Measurements from ENCODE around the gene MED31. TPM values are rescaled to one million over a fixed set of nuclear protein-coding genes. Genes with fewer than 3 reads are reported as not detected.

MED31 gene
- total and polyA plus RNA-seq, 2 donors (not counting 3 experiments of a cell fraction or from before 2014, with no cell fraction given): 13.7 to 29.4 TPM

- Histone ChIP-seq H3K9me3 (replicated peaks; ENCODE audit: control insufficient read depth, insufficient read depth, low read length) (no peaks in the 10 kb centered on the region), H3K79me2 (ENCODE audit: control insufficient read depth, insufficient read depth, low read length) (no peaks in the 10 kb centered on the region), H2AFZ (ENCODE audit: low read depth, low read length) (no peak overlapping the region), H3K27me3 (ENCODE audit: control insufficient read depth in 2 of 2, insufficient read depth in 2 of 2, low read length in 2 of 2) (peaks cover 0 to 3% of the 10 kb centered on the region in 2 experiments), H3K4me1 (ENCODE audit: control insufficient read depth, extremely low read depth, insufficient read depth, low read length) (no peaks in the 10 kb centered on the region), H3K4me3 (replicated peaks in 1 of 3; ENCODE audit: insufficient read depth in 1 of 3, low read depth in 1 of 3, low read length in 3 of 3) (no peak overlapping the region), H3K9ac (replicated peaks; ENCODE audit: extremely low read depth, insufficient read depth, low read length) (no peak overlapping the region), H3K4me2 (ENCODE audit: insufficient read depth, low read length) (no peak overlapping the region), H4K20me1 (replicated peaks; ENCODE audit: control insufficient read depth, extremely low read depth, insufficient read depth, low read length) (no peaks in the 10 kb centered on the region), H3K9me1 (replicated peaks; ENCODE audit: control insufficient read depth, extremely low read depth, insufficient read depth, low read length) (no peaks in the 10 kb centered on the region), H3K27ac (ENCODE audit: insufficient read depth, low read depth, low read length) (no peak overlapping the region), H3K36me3 (ENCODE audit: control insufficient read depth in 2 of 2, extremely low read depth in 1 of 2, insufficient read depth in 2 of 2, low read length in 2 of 2) (no peaks in the 10 kb centered on the region)
- TF ChIP-seq EZH2 (IDR thresholded peaks at IDR 0.05; ENCODE audit: borderline replicate concordance, low read depth, low read length, severe bottlenecking): no peak
- no peak for TF ChIP-seq CTCF (IDR thresholded peaks at IDR 0.05; ENCODE audit: extremely low read depth in 1 of 2, insufficient read depth in 1 of 2, low read depth in 1 of 2, low read length in 2 of 2)
- TF ChIP-seq MAX (IDR thresholded peaks at IDR 0.05; ENCODE audit: insufficient read depth, insufficient read length): no peak
- TF ChIP-seq GATA2 (IDR thresholded peaks at IDR 0.05; ENCODE audit: insufficient read depth, insufficient read length, low read depth, low read length): no peak
- TF ChIP-seq FOS (IDR thresholded peaks at IDR 0.05; ENCODE audit: borderline replicate concordance, insufficient read depth, low read length): no peak
- TF ChIP-seq JUN (IDR thresholded peaks at IDR 0.05; ENCODE audit: borderline replicate concordance, insufficient read depth, insufficient read length, low read depth): no peak
- DNase-seq (ENCODE audit: low read depth, low spot score): no peak
- FAIRE-seq: no peak
- intact Hi-C loops (cut with micrococcal nuclease) (no loop called here), dilution Hi-C loops (cut with MboI; ENCODE audit: extremely low pct_ligation_motif_present, low sequenced_read_pairs) (no loop called here)
- no TSS peak for BruUV-seq (replicated peaks)
- POLR2A ChIA-PET: no interaction called here
- CTCF ChIA-PET: no interaction called here
Measured at GRCh38 chr17:6686026-6686425, 34.6 kb upstream of the MED31 start.

Data from endothelial cell of umbilical vein (primary cell).